K562 (cell line): Measurements from ENCODE around the gene ITGB5. TPM values are rescaled to one million over a fixed set of nuclear protein-coding genes. Genes with fewer than 3 reads are reported as not detected.
A peak's percentile ranks its signal among the peaks of the same experiment; 100 is the strongest.

Source experiments
- CREBBP ChIP-seq: IDR thresholded peaks from one replicate; pipeline ENCODE4 v1.6.1; 2012; ENCODE audit warnings: low read depth, mild to moderate bottlenecking, control low read depth, inconsistent platforms, low read length
- ILK ChIP-seq: fragments of 450-650 bp; IDR thresholded peaks from 2 replicates; pipeline ENCODE4 v1.6.1; 2016; ENCODE audit warnings: missing genetic modification characterization, low read depth, mild to moderate bottlenecking, missing compliant biosample characterization, moderate library complexity, borderline replicate concordance
- MEIS2 ChIP-seq: fragments of 450-650 bp; IDR thresholded peaks from 2 replicates; pipeline ENCODE4 v1.6.1; 2014; ENCODE audit warnings: mild to moderate bottlenecking; ENCODE audit not compliant: partially characterized antibody
- TCF7 ChIP-seq: sonication (generic); IDR thresholded peaks from 2 replicates; pipeline ENCODE4 v1.6.1; 2016; ENCODE audit warnings: antibody characterized with exemption, borderline replicate concordance
- TCFL5 ChIP-seq: fragments of 250-450 bp; sonication (Bioruptor Pico); conservative IDR thresholded peaks from 2 replicates; pipeline ENCODE4 v1.6.1; 2021; ENCODE audit warnings: mild to moderate bottlenecking, moderate library complexity, matching md5 sums
- TRIM28 ChIP-seq: fragments of 450-650 bp; IDR thresholded peaks from 2 replicates; pipeline ENCODE4 v1.6.1; 2017
- YY1 ChIP-seq, 3 experiments: IDR thresholded peaks; 2 replicates each; pipeline ENCODE4 v1.6.1; 2011; ENCODE audit warnings: low read length in 2 of 3, mild to moderate bottlenecking in 2 of 3, moderate library complexity in 2 of 3, borderline replicate concordance in 1 of 3, control low read depth in 1 of 3, low read depth in 1 of 3; ENCODE audit not compliant: insufficient read depth in 3 of 3, insufficient replicate concordance in 2 of 3, control insufficient read depth in 1 of 3, insufficient read length in 1 of 3; ENCODE audit errors: extremely low read depth in 1 of 3
- ZBTB7A ChIP-seq: IDR thresholded peaks from 2 replicates; pipeline ENCODE4 v1.6.1; 2011; ENCODE audit warnings: low read depth, mild to moderate bottlenecking, low read length, moderate library complexity, borderline replicate concordance; ENCODE audit not compliant: control insufficient read depth
- ZBTB8A ChIP-seq: fragments of 450-650 bp; IDR thresholded peaks from 2 replicates; pipeline ENCODE4 v1.6.1; 2018; ENCODE audit warnings: mild to moderate bottlenecking, moderate library complexity; ENCODE audit not compliant: partially characterized antibody
- ZFP30 ChIP-seq: fragments of 250-450 bp; sonication (Bioruptor Pico); IDR thresholded peaks from 2 replicates; pipeline ENCODE4 v1.8.0; 2022; ENCODE audit warnings: moderate library complexity, mild to moderate bottlenecking, inconsistent platforms, borderline replicate concordance
- ZNF589 ChIP-seq: fragments of 200-800 bp; sonication (Bioruptor generic); IDR thresholded peaks from 2 replicates; pipeline ENCODE4 v1.6.1; 2016; ENCODE audit warnings: low read depth, missing genetic modification characterization, missing compliant biosample characterization
- ZNF707 ChIP-seq: fragments of 250-450 bp; sonication (Bioruptor Pico); conservative IDR thresholded peaks from 2 replicates; pipeline ENCODE4 v1.8.0; 2022; ENCODE audit warnings: inconsistent platforms, mild to moderate bottlenecking, moderate library complexity
- ZNF76 ChIP-seq: fragments of 250-450 bp; sonication (Bioruptor Pico); IDR thresholded peaks from 2 replicates; pipeline ENCODE4 v1.4.0; 2020; ENCODE audit warnings: mild to moderate bottlenecking, moderate library complexity, borderline replicate concordance
- polyA plus RNA-seq, 8 experiments: library from polyadenylated mRNA; depleted of rRNA in 4 of 8; stranded (reverse) in 5 of 8; unstranded in 3 of 8; fragments of >200 nt; fragmentation: Nextera tagmentation in 2 of 8; fragmentation: Illumina TruSeq in 1 of 8; extraction: Ambion mirVana in 2 of 8; extraction: Trizol in 1 of 8; gene quantifications; 2 replicates each; pipeline versions ENCODE4 v1.2.1 to v1.2.3, GENCODE V29; 2011 to 2014; ENCODE audit warnings: inconsistent platforms in 1 of 8, missing spikeins in 1 of 8
- total RNA-seq, 7 experiments: library from RNA; depleted of rRNA in 6 of 7; stranded (reverse); fragments of >200 nt in 6 of 7; fragmentation: Illumina TruSeq in 2 of 7; extraction: Trizol in 2 of 7; gene quantifications; 2 replicates each; pipeline versions ENCODE4 v1.2.1 to v1.2.3, GENCODE V29; 2011 to 2021; ENCODE audit warnings: low replicate concordance in 1 of 7
- TF ChIP-seq, protein P1 (sequence below): fragments of 250-450 bp; sonication (Bioruptor Pico); IDR thresholded peaks from 2 replicates; pipeline ENCODE4 v1.4.0; 2020; ENCODE audit warnings: borderline replicate concordance
- TF ChIP-seq, protein P2 (sequence below): fragments of 250-450 bp; sonication (Bioruptor Pico); IDR thresholded peaks from 2 replicates; pipeline ENCODE4 v1.4.0; 2020; ENCODE audit warnings: mild to moderate bottlenecking
- TF ChIP-seq, protein P3 (sequence below), 2 experiments: fragments of 450-650 bp; IDR thresholded peaks; 2 replicates each; pipeline ENCODE4 v1.6.1; 2018; ENCODE audit warnings: mild to moderate bottlenecking in 2 of 2, low read depth in 1 of 2; ENCODE audit not compliant: partially characterized antibody in 2 of 2
- TF ChIP-seq, protein P4 (sequence below): sonication (generic); formaldehyde crosslinking; IDR thresholded peaks from 2 replicates; pipeline ENCODE4 v1.5.0; 2020; ENCODE audit warnings: missing genetic modification reagents

The ITGB5 gene
- total and polyA plus RNA-seq, 9 of the 15 experiments (the other 6 are each of a cell fraction or from before 2014, with no cell fraction given) = 1.7 to 46.8 (median 9.9) TPM

DNA sequence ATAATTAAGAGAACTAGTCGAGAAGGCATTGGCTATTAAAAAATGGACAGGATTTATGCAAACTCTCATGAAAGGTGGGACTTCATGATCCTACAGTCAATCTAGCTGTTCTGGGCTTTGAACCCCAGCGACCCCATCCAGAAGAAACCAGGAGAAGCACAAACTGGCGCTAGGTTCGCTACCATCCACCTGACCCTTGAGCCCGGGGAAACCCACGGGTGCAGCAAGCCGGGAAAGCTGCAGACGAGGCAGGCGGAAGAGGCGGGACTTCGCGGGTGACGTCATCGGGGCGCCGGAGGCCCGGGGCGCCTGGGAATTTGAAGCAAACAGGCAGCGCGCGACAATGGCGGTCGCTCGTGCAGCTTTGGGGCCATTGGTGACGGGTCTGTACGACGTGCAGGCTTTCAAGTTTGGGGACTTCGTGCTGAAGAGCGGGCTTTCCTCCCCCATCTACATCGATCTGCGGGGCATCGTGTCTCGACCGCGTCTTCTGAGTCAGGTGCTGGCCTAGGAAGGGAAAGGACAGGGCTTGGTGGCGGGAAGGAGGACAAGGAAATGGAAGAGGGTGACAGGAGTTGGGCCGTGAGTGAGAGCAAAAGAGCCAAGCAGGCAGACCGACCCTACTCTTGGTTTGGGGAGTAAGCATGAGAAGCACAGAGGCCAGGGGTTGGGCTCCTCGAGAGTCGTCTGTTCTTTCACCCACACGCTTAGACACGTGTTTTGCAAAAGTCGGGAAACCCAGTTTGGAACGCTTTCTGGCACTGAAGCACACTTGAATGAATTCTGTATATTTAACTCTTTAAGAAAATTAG lies 156.8 kb downstream of the ITGB5 start, which contains the start of gene UMPS (continued):
- TF ChIP-seq, protein P1, sequence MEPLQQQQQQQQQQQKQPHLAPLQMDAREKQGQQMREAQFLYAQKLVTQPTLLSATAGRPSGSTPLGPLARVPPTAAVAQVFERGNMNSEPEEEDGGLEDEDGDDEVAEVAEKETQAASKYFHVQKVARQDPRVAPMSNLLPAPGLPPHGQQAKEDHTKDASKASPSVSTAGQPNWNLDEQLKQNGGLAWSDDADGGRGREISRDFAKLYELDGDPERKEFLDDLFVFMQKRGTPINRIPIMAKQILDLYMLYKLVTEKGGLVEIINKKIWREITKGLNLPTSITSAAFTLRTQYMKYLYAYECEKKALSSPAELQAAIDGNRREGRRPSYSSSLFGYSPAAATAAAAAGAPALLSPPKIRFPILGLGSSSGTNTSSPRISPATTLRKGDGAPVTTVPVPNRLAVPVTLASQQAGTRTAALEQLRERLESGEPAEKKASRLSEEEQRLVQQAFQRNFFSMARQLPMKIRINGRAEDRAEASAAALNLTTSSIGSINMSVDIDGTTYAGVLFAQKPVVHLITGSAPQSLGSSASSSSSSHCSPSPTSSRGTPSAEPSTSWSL (CRISPR knock-in tag) = no peak
- TF ChIP-seq TCFL5 (CRISPR knock-in tag) (no peak), ZNF707 (CRISPR knock-in tag) (no peak), YY1 (IDR thresholded peaks at IDR 0.05; ENCODE audit: borderline replicate concordance in 1 of 3, control insufficient read depth in 1 of 3, extremely low read depth in 1 of 3, insufficient read depth in 3 of 3, insufficient read length in 1 of 3, insufficient replicate concordance in 2 of 3, low read depth in 1 of 3, low read length in 2 of 3) (peak; percentile 73 to 96 (median 94)), ZFP30 (no peak), ILK (no peak), ZNF76 (CRISPR knock-in tag) (0 out of 2 replicates have a peak, but pooled peaks have one; percentile 41), ZBTB7A (no peak), TCF7 (no peak), ZBTB8A (no peak), MEIS2 (no peak), CREBBP (no peak), ZNF589 (CRISPR knock-in tag) (no peak), TRIM28 (no peak)
- TF ChIP-seq, protein P2, sequence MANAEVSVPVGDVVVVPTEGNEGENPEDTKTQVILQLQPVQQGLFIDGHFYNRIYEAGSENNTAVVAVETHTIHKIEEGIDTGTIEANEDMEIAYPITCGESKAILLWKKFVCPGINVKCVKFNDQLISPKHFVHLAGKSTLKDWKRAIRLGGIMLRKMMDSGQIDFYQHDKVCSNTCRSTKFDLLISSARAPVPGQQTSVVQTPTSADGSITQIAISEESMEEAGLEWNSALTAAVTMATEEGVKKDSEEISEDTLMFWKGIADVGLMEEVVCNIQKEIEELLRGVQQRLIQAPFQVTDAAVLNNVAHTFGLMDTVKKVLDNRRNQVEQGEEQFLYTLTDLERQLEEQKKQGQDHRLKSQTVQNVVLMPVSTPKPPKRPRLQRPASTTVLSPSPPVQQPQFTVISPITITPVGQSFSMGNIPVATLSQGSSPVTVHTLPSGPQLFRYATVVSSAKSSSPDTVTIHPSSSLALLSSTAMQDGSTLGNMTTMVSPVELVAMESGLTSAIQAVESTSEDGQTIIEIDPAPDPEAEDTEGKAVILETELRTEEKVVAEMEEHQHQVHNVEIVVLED (CRISPR knock-in tag) = no peak
- TF ChIP-seq, protein P3, sequence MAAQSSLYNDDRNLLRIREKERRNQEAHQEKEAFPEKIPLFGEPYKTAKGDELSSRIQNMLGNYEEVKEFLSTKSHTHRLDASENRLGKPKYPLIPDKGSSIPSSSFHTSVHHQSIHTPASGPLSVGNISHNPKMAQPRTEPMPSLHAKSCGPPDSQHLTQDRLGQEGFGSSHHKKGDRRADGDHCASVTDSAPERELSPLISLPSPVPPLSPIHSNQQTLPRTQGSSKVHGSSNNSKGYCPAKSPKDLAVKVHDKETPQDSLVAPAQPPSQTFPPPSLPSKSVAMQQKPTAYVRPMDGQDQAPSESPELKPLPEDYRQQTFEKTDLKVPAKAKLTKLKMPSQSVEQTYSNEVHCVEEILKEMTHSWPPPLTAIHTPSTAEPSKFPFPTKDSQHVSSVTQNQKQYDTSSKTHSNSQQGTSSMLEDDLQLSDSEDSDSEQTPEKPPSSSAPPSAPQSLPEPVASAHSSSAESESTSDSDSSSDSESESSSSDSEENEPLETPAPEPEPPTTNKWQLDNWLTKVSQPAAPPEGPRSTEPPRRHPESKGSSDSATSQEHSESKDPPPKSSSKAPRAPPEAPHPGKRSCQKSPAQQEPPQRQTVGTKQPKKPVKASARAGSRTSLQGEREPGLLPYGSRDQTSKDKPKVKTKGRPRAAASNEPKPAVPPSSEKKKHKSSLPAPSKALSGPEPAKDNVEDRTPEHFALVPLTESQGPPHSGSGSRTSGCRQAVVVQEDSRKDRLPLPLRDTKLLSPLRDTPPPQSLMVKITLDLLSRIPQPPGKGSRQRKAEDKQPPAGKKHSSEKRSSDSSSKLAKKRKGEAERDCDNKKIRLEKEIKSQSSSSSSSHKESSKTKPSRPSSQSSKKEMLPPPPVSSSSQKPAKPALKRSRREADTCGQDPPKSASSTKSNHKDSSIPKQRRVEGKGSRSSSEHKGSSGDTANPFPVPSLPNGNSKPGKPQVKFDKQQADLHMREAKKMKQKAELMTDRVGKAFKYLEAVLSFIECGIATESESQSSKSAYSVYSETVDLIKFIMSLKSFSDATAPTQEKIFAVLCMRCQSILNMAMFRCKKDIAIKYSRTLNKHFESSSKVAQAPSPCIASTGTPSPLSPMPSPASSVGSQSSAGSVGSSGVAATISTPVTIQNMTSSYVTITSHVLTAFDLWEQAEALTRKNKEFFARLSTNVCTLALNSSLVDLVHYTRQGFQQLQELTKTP (IDR thresholded peaks at IDR 0.05; ENCODE audit: low read depth in 1 of 2, partially characterized antibody in 2 of 2) = peak in 1 of 2 experiments; percentile 24
- TF ChIP-seq, protein P4, sequence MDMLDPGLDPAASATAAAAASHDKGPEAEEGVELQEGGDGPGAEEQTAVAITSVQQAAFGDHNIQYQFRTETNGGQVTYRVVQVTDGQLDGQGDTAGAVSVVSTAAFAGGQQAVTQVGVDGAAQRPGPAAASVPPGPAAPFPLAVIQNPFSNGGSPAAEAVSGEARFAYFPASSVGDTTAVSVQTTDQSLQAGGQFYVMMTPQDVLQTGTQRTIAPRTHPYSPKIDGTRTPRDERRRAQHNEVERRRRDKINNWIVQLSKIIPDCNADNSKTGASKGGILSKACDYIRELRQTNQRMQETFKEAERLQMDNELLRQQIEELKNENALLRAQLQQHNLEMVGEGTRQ (CRISPR knock-in tag) = no peak
